Lung (tissue), 12 donors: Measurements from ENCODE around the gene CPZ. TPM values are rescaled to one million over a fixed set of nuclear protein-coding genes. Genes with fewer than 3 reads are reported as not detected.

Experiments
- ATAC-seq: fragments of 200-7000 bp; cut with Tn5 transposase; one replicate; pipeline ENCODE4 v1.9.1; 2020; ENCODE audit warnings: moderate number of reproducible peaks; ENCODE audit not compliant: insufficient read depth, low FRiP score
- DNase-seq, 3 donors: peaks; one replicate each; pipeline ENCODE4 v3.0.0-alpha.2; 2013 to 2017
- H3K27ac ChIP-seq, 2 donors: one replicate each; pipeline ENCODE4 v1.5.1; 2013; ENCODE audit warnings: mild to moderate bottlenecking in 2 of 2, moderate library complexity in 2 of 2, control low read depth in 1 of 2, inconsistent platforms in 1 of 2, low read depth in 1 of 2, low read length in 1 of 2
- H3K27me3 ChIP-seq, 3 donors: one replicate each; pipeline ENCODE4 v1.5.1; 2013; ENCODE audit warnings: low read length in 2 of 3; ENCODE audit not compliant: control insufficient read depth in 3 of 3, insufficient read depth in 3 of 3
- H3K36me3 ChIP-seq, 4 donors: one replicate each; pipeline ENCODE4 v1.5.1; 2013; ENCODE audit warnings: low read length in 4 of 4, mild to moderate bottlenecking in 1 of 4, moderate library complexity in 1 of 4; ENCODE audit not compliant: control insufficient read depth in 4 of 4, insufficient read depth in 4 of 4
- H3K4me1 ChIP-seq, 5 donors: one replicate each; pipeline ENCODE4 v1.5.1; 2013; ENCODE audit warnings: low read length in 5 of 5, mild to moderate bottlenecking in 2 of 5, moderate library complexity in 1 of 5; ENCODE audit not compliant: control insufficient read depth in 5 of 5, insufficient read depth in 5 of 5
- H3K4me3 ChIP-seq: one replicate; pipeline ENCODE4 v1.5.1; 2013; ENCODE audit warnings: mild to moderate bottlenecking, control low read depth, moderate library complexity
- H3K9ac ChIP-seq, 2 donors: one replicate each; pipeline ENCODE4 v1.5.1; 2013; ENCODE audit warnings: low read length in 2 of 2, control low read depth in 1 of 2; ENCODE audit not compliant: insufficient read depth in 1 of 2
- H3K9me3 ChIP-seq, 4 donors: one replicate each; pipeline ENCODE4 v1.5.1; 2013; ENCODE audit warnings: low read length in 3 of 4, mild to moderate bottlenecking in 1 of 4, moderate library complexity in 1 of 4; ENCODE audit not compliant: control insufficient read depth in 4 of 4, insufficient read depth in 3 of 4
- WGBS, 2 donors: extraction: QIAGEN DNeasy Blood & Tissue Kit; methylation state at CpG; one replicate each; pipeline ENCODE4 v1.1.7; 2013; 5-methylcytosine and 5-hydroxymethylcytosine counted together
- polyA plus RNA-seq, 2 donors: library from polyadenylated mRNA; stranded (reverse); fragments of 200-250 nt; gene quantifications; one replicate each; pipeline ENCODE4 v1.2.1, GENCODE V29; 2013
- total RNA-seq, 2 donors: library from RNA; depleted of rRNA in 1 of 2; stranded (reverse); fragments of >200 nt in 1 of 2; gene quantifications; one replicate each; pipeline ENCODE4 v1.2.1, GENCODE V29; 2014 to 2021
- TF ChIP-seq, protein P1 (sequence below): IDR thresholded peaks from 2 replicates; pipeline ENCODE4 v1.5.1; 2012; ENCODE audit warnings: mild to moderate bottlenecking; ENCODE audit errors: control extremely low read depth, extremely low read depth
- donor health status: control.
- donor health status: control.
- donor health status: Bipolar disorder and iron deficiency.
- donor health status: healthy.
- donor health status: DM: yes; HTN: yes; CAD: no.

The CPZ gene
- total and polyA plus RNA-seq, 4 donors: 1.4 to 5.5 (median 2.7) TPM

DNA sequence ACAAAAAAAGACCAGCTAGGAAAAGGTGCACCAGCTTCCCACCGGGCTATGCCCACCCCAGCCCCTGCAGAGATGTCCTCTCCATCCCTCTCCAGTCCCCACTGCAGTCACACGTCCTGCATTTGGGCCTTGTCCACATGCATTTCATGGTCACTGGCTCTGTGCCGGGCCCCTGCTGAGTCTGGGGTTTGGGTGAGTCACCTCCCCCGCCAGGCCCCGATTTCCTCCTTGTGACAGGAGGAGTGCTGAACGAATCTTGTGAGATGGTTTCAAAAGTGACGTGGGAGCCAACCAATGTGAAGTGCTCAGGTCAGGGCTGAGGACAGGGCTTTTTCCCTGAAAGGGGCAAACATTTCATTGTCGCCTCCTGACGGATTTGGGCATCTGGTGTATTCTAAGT, 7.1 kb downstream of the CPZ start:
- Histone ChIP-seq H3K27ac (no peak overlapping the region), H3K4me3 (no peak overlapping the region), H3K9me3 (no peaks in the 10 kb centered on the region), H3K27me3 (no peaks in the 10 kb centered on the region), H3K9ac (no peak overlapping the region), H3K4me1 (no peaks in the 10 kb centered on the region), H3K36me3 (no peaks in the 10 kb centered on the region)
- 65 to 66% methylated on average over 9 of the region's 9 CpGs for WGBS, 2 donors
- TF ChIP-seq, protein P1, sequence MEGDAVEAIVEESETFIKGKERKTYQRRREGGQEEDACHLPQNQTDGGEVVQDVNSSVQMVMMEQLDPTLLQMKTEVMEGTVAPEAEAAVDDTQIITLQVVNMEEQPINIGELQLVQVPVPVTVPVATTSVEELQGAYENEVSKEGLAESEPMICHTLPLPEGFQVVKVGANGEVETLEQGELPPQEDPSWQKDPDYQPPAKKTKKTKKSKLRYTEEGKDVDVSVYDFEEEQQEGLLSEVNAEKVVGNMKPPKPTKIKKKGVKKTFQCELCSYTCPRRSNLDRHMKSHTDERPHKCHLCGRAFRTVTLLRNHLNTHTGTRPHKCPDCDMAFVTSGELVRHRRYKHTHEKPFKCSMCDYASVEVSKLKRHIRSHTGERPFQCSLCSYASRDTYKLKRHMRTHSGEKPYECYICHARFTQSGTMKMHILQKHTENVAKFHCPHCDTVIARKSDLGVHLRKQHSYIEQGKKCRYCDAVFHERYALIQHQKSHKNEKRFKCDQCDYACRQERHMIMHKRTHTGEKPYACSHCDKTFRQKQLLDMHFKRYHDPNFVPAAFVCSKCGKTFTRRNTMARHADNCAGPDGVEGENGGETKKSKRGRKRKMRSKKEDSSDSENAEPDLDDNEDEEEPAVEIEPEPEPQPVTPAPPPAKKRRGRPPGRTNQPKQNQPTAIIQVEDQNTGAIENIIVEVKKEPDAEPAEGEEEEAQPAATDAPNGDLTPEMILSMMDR: no peak
- ATAC-seq (no peak), DNase-seq (no peak)

DNA sequence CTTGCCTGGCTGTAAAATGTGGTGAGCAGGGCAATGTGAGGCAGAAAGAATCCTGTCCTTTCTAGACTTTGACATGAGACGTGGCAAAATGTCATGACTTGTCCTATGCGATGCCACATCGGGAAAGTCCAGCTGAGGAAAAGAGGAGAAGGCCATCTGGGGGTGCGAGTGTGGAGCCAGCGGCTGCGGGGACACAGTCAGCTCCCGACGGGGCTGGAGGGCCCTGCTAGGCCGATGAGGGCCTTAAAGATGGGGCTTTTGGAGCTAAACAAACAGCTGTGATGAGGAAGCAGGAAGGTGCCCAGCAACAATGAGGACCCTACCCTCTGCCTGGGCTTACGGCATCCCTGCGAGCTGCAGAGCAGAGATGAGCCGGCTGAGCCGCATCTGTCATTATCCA, 7.7 kb downstream of the CPZ start:
- 87 to 92% methylated on average over 13 of the region's 13 CpGs for WGBS, 2 donors
- TF ChIP-seq, protein P1: no peak
- Histone ChIP-seq H3K27me3 (no peaks in the 10 kb centered on the region), H3K9ac (no peak overlapping the region), H3K4me1 (no peaks in the 10 kb centered on the region), H3K9me3 (no peaks in the 10 kb centered on the region), H3K36me3 (no peaks in the 10 kb centered on the region), H3K27ac (no peak overlapping the region), H3K4me3 (no peak overlapping the region)
- ATAC-seq (no peak), DNase-seq (no peak)

DNA sequence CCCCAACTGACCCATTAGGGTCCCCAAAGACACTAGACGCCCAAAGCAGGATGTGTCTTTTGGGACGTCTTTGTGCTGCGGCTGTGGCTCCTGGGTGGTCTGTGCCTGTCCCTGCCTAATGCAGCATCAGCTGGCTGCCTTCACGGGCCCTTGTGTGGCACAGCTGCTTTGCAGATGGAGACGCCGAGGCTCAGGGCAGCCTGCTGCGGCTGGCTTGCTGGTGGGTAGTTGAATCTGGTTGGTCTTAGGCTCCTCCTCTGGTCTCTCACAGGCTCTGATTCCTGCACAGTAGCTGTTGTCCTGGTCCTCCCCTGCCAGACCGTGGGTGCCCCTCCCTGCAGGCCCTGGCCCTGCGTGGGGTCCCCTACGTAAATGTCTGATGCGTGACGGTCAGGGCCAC, 8.1 kb downstream of the CPZ start:
- 83 to 85% methylated on average over 12 of the region's 12 CpGs for WGBS, 2 donors
- Histone ChIP-seq H3K9ac (no peak overlapping the region), H3K4me3 (no peak overlapping the region), H3K9me3 (no peaks in the 10 kb centered on the region), H3K27ac (no peak overlapping the region), H3K27me3 (no peaks in the 10 kb centered on the region), H3K36me3 (no peaks in the 10 kb centered on the region), H3K4me1 (no peaks in the 10 kb centered on the region)
- ATAC-seq (no peak), DNase-seq (no peak)
- TF ChIP-seq, protein P1: no peak

GRCh38 chr4:8601086-8601485, 8.5 kb downstream of the CPZ start:
- no peaks in the 10 kb centered on the region for H3K4me1 ChIP-seq
- no peaks in the 10 kb centered on the region for H3K36me3 ChIP-seq
- ATAC-seq (no peak), DNase-seq (no peak)
- no peak overlapping the region for H3K27ac ChIP-seq
- WGBS, 2 donors: 89 to 95% methylated on average over 22 to 23 of the region's 23 CpGs
- H3K9ac ChIP-seq: no peak overlapping the region
- no peaks in the 10 kb centered on the region for H3K9me3 ChIP-seq
- TF ChIP-seq, protein P1: no peak
- no peak overlapping the region for H3K4me3 ChIP-seq
- no peaks in the 10 kb centered on the region for H3K27me3 ChIP-seq
